CD14-positive monocyte (primary cell): Measurements from ENCODE around the gene CEP68. TPM values are rescaled to one million over a fixed set of nuclear protein-coding genes. Genes with fewer than 3 reads are reported as not detected.

Experiments used
- DNase-seq, 3 donors: peaks; one replicate each; pipeline ENCODE4 v3.0.0-alpha.2; 2011 to 2022
- H2AFZ ChIP-seq: 2 replicates; pipeline ENCODE4 v1.6.0; 2012; ENCODE audit warnings: mild to moderate bottlenecking, low read depth, low read length, inconsistent platforms; ENCODE audit not compliant: insufficient read depth, poor library complexity, severe bottlenecking
- H3K27ac ChIP-seq, 2 donors: 1 replicate in 1 of 2; 2 replicates in 1 of 2; pipeline ENCODE4 v1.5.1; 2012 to 2013; ENCODE audit warnings: low read length in 2 of 2, control low read depth in 1 of 2, inconsistent platforms in 1 of 2, low read depth in 1 of 2, mild to moderate bottlenecking in 1 of 2
- H3K27me3 ChIP-seq, 2 donors: one replicate each; pipeline versions ENCODE4 v1.6.0 to v1.6.1; 2011 to 2013; ENCODE audit warnings: low read length in 2 of 2; ENCODE audit not compliant: control insufficient read depth in 2 of 2, insufficient read depth in 2 of 2
- H3K36me3 ChIP-seq, 2 donors: replicated peaks in 1 of 2; 1 replicate in 1 of 2; 2 replicates in 1 of 2; pipeline versions ENCODE4 v1.5.1 to v1.6.1; 2012 to 2013; ENCODE audit warnings: low read length in 2 of 2, control low read depth in 1 of 2, inconsistent platforms in 1 of 2, mild to moderate bottlenecking in 1 of 2; ENCODE audit not compliant: insufficient read depth in 2 of 2, control insufficient read depth in 1 of 2
- H3K4me1 ChIP-seq, 2 donors: 1 replicate in 1 of 2; 2 replicates in 1 of 2; pipeline versions ENCODE4 v1.5.1 to v1.6.1; 2012 to 2013; ENCODE audit warnings: low read length in 2 of 2, control low read depth in 1 of 2, inconsistent platforms in 1 of 2, mild to moderate bottlenecking in 1 of 2, moderate library complexity in 1 of 2; ENCODE audit not compliant: insufficient read depth in 2 of 2, control insufficient read depth in 1 of 2
- H3K4me2 ChIP-seq: replicated peaks from 2 replicates; pipeline ENCODE3; 2012; ENCODE audit warnings: low read length, moderate library complexity, mild to moderate bottlenecking; ENCODE audit not compliant: poor library complexity, severe bottlenecking; ENCODE audit errors: extremely low read depth
- H3K4me3 ChIP-seq, 3 experiments: fragments of 200-600 bp in 1 of 3; sonication (generic) in 1 of 3; replicated peaks in 1 of 3; 1 replicate in 2 of 3; 2 replicates in 1 of 3; pipeline ENCODE4 v1.5.1; 2011 to 2013; ENCODE audit warnings: low read length in 3 of 3, mild to moderate bottlenecking in 3 of 3, control low read depth in 2 of 3, low read depth in 2 of 3, inconsistent platforms in 1 of 3, moderate library complexity in 1 of 3
- H3K79me2 ChIP-seq: 2 replicates; pipeline ENCODE4 v1.6.0; 2012; ENCODE audit warnings: mild to moderate bottlenecking, control low read depth, inconsistent platforms, low read length, moderate library complexity; ENCODE audit not compliant: insufficient read depth
- H3K9ac ChIP-seq: 2 replicates; pipeline ENCODE4 v1.6.0; 2017; ENCODE audit warnings: low read length, mild to moderate bottlenecking; ENCODE audit not compliant: insufficient read depth, poor library complexity, severe bottlenecking
- H3K9me3 ChIP-seq, 2 donors: replicated peaks in 1 of 2; 1 replicate in 1 of 2; 2 replicates in 1 of 2; pipeline versions ENCODE4 v1.5.1 to v1.6.1; 2012 to 2013; ENCODE audit warnings: low read length in 2 of 2, control low read depth in 1 of 2; ENCODE audit not compliant: control insufficient read depth in 1 of 2, insufficient read depth in 1 of 2
- H4K20me1 ChIP-seq: 2 replicates; pipeline ENCODE4 v1.6.0; 2012; ENCODE audit warnings: mild to moderate bottlenecking, low read length, control low read depth, moderate library complexity; ENCODE audit not compliant: insufficient read depth
- H3K27ac Mint-ChIP-seq, 7 donors: one replicate each; pipeline ENCODE4 v1.8.0; 2020; ENCODE audit warnings: mild to moderate bottlenecking in 7 of 7, mixed read lengths in 7 of 7, moderate library complexity in 6 of 7, inconsistent platforms in 2 of 7
- H3K27me3 Mint-ChIP-seq, 3 donors: one replicate each; pipeline ENCODE4 v1.8.0; 2021 to 2022; ENCODE audit warnings: low read depth in 3 of 3, mild to moderate bottlenecking in 3 of 3, mixed read lengths in 3 of 3, moderate library complexity in 3 of 3, inconsistent platforms in 1 of 3
- H3K36me3 Mint-ChIP-seq, 2 donors: one replicate each; pipeline ENCODE4 v1.8.0; 2020; ENCODE audit warnings: mixed read lengths in 2 of 2, inconsistent platforms in 1 of 2, mild to moderate bottlenecking in 1 of 2
- H3K4me1 Mint-ChIP-seq: one replicate; pipeline ENCODE4 v1.8.0; 2020; ENCODE audit warnings: mild to moderate bottlenecking, mixed read lengths
- H3K4me3 Mint-ChIP-seq, 2 donors: one replicate each; pipeline ENCODE4 v1.8.0; 2020; ENCODE audit warnings: mild to moderate bottlenecking in 2 of 2, mixed read lengths in 2 of 2, moderate library complexity in 1 of 2
- H3K9me3 Mint-ChIP-seq, 7 donors: one replicate each; pipeline ENCODE4 v1.8.0; 2020 to 2022; ENCODE audit warnings: mixed read lengths in 7 of 7, mild to moderate bottlenecking in 6 of 7, moderate library complexity in 6 of 7, inconsistent platforms in 2 of 7
- WGBS: methylation state at CpG from one replicate; pipeline ENCODE4 v1.1.5; 2013; ENCODE audit warnings: missing lambda C conversion rate; ENCODE audit not compliant: insufficient coverage; 5-methylcytosine and 5-hydroxymethylcytosine counted together
- intact Hi-C, 2 donors: fragments of 100-400 bp; cut with micrococcal nuclease; formaldehyde crosslinking; loops; one replicate each; pipeline versions ENCODE4 v1.15.0 to v1.15.1; 2023
- polyA plus RNA-seq, 3 donors: library from polyadenylated mRNA; depleted of rRNA in 1 of 3; unstranded in 2 of 3; stranded (reverse) in 1 of 3; fragments of 300-500 nt in 2 of 3; fragments of >200 nt in 1 of 3; fragmentation: Illumina TruSeq in 2 of 3; gene quantifications; 1 replicate in 2 of 3; 2 replicates in 1 of 3; pipeline ENCODE4 v1.2.3, GENCODE V29; 2012 to 2021
- TF ChIP-seq, protein P1 (sequence below): fragments of 200-600 bp; IDR thresholded peaks from one replicate; pipeline ENCODE4 v1.8.0; 2022; ENCODE audit warnings: antibody characterized with exemption, mild to moderate bottlenecking

Gene CEP68
- polyA plus RNA-seq, 3 donors, result 2.5 to 6.5 (median 2.8) TPM

DNA sequence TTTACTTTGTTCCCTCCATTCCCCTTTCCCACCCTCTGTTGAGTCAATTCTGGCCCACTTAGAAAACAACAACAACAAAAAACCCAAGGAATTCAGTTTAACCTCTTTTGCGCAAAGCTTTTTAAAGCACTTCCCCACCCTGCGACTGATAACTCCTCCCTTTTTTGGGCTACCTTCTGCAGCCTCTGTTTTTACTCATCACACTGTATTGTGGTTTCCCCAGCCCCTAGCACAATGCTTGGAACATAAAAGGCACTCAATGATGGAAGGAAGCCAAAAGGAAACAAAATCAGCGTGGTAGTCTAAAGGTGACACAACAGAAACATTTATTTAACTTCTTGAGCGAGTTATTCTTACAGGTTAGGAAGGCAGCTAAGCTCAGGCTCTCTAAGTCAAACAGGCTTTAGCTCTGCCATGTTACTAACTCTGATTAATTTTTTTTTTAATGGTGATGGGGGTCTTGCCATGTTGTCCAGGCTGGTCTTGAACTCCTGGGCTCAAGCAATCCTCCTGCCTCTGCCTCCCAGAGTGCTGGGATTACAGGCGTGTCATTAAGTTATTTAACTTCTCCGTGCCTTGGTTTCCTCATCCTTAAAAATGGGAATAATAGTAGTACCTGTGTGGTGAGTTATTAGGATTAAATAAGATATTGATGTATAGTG, 1.3 kb downstream of the CEP68 start:
- Histone ChIP-seq H3K27ac (peak overlapping the region in 1 of 2 donors; percentile 81), H3K4me2 (peak overlapping the region; percentile 87), H2AFZ (peak overlapping the region; percentile 95), H3K4me1 (peaks cover 42 to 49% of the 10 kb centered on the region in 2 donors), H3K27me3 (no peaks in the 10 kb centered on the region), H4K20me1 (no peaks in the 10 kb centered on the region), H3K4me3 (peak overlapping the region in 2 of 3 experiments; percentile 67 to 93), H3K79me2 (peaks cover 63% of the 10 kb centered on the region), H3K36me3 (no peaks in the 10 kb centered on the region), H3K9ac (no peak overlapping the region), H3K9me3 (no peaks in the 10 kb centered on the region)
- intact Hi-C loops, result no loop called here
- Mint-ChIP-seq H3K27ac (peak overlapping the region in 6 of 7 donors; percentile 5 to 88 (median 56)), H3K4me3 (peak overlapping the region; percentile 85 to 95), H3K9me3 (peaks cover 0 to 2% (median 0%) of the 10 kb centered on the region in 7 donors), H3K27me3 (peaks cover 0 to 3% (median 0%) of the 10 kb centered on the region in 3 donors), H3K36me3 (no peaks in the 10 kb centered on the region), H3K4me1 (peaks cover 54% of the 10 kb centered on the region)
- peak; percentile 49 to 67 (median 60) for DNase-seq
- TF ChIP-seq, protein P1, sequence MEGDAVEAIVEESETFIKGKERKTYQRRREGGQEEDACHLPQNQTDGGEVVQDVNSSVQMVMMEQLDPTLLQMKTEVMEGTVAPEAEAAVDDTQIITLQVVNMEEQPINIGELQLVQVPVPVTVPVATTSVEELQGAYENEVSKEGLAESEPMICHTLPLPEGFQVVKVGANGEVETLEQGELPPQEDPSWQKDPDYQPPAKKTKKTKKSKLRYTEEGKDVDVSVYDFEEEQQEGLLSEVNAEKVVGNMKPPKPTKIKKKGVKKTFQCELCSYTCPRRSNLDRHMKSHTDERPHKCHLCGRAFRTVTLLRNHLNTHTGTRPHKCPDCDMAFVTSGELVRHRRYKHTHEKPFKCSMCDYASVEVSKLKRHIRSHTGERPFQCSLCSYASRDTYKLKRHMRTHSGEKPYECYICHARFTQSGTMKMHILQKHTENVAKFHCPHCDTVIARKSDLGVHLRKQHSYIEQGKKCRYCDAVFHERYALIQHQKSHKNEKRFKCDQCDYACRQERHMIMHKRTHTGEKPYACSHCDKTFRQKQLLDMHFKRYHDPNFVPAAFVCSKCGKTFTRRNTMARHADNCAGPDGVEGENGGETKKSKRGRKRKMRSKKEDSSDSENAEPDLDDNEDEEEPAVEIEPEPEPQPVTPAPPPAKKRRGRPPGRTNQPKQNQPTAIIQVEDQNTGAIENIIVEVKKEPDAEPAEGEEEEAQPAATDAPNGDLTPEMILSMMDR, result no peak
- WGBS, result no CpG with 5 or more reads among the region's 6 CpGs

DNA sequence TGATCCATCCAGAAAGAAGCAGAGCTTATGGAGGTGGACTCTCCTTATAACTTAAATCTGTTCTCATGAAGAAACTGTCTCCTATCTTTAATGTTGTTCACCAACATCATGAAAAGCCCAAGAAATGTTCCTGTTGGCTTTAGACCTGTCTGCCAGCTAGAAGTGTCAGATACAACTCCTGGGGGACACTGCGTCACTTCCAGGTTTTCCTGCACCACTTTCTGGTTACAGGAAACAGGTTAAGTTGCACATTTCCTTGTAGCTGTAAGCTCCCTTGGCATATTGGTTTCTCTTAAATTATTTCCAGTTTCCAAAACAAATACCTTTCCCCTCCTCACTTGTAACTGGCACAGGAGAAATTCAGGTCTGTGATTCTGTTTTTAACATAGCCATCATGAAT, 2.9 kb downstream of the CEP68 start:
- Mint-ChIP-seq H3K27me3 (peaks cover 0 to 3% (median 0%) of the 10 kb centered on the region in 3 donors), H3K27ac (no peak overlapping the region), H3K4me3 (no peak overlapping the region), H3K4me1 (peaks cover 45% of the 10 kb centered on the region), H3K9me3 (peaks cover 0 to 2% (median 0%) of the 10 kb centered on the region in 7 donors), H3K36me3 (no peaks in the 10 kb centered on the region)
- Histone ChIP-seq H3K27me3 (no peaks in the 10 kb centered on the region), H3K27ac (no peak overlapping the region), H3K4me3 (no peak overlapping the region), H3K36me3 (no peaks in the 10 kb centered on the region), H2AFZ (no peak overlapping the region), H3K9ac (no peak overlapping the region), H3K4me2 (no peak overlapping the region), H3K9me3 (no peaks in the 10 kb centered on the region), H3K4me1 (peaks cover 29 to 37% of the 10 kb centered on the region in 2 donors), H4K20me1 (no peaks in the 10 kb centered on the region), H3K79me2 (peaks cover 67% of the 10 kb centered on the region)
- DNase-seq, result no peak
- TF ChIP-seq, protein P1, result no peak
- 20% methylated on average over 1 of the region's 1 CpG for WGBS
- intact Hi-C loops, result no loop called here
